Coronary artery (tissue), 2 donors: Measurements from ENCODE around the gene QRICH2.

Source experiments
- DNase-seq: peaks from one replicate; pipeline ENCODE4 v3.0.0-alpha.2; 2017; ENCODE audit warnings: low spot score
- H3K27ac ChIP-seq, 2 donors: fragments of 200-600 bp; sonication (generic); one replicate each; pipeline ENCODE4 v1.5.1; 2016 to 2019
- H3K4me3 ChIP-seq: fragments of 200-600 bp; sonication (generic); 2 replicates; pipeline ENCODE4 v1.5.1; 2016; ENCODE audit warnings: mild to moderate bottlenecking, moderate library complexity
- CTCF ChIP-seq: fragments of 200-600 bp; sonication (generic); IDR thresholded peaks from one replicate; pipeline ENCODE4 v1.5.1; 2019; ENCODE audit warnings: antibody characterized with exemption

Gene QRICH2

GRCh38 chr17:76264755-76265623, 43.1 kb downstream of the QRICH2 start, which contains the start of gene UBALD2:
Gene UBALD2 (plus strand): TSS chr17:76265348. CDS start chr17:76265506, 158 bp downstream.
- DNase-seq = peak; percentile 100
- TF ChIP-seq CTCF = no peak
- Histone ChIP-seq H3K27ac (peak within 1 kb of the TSS; percentile 89 to 97), H3K4me3 (peak within 1 kb of the TSS; percentile 90)

DNA sequence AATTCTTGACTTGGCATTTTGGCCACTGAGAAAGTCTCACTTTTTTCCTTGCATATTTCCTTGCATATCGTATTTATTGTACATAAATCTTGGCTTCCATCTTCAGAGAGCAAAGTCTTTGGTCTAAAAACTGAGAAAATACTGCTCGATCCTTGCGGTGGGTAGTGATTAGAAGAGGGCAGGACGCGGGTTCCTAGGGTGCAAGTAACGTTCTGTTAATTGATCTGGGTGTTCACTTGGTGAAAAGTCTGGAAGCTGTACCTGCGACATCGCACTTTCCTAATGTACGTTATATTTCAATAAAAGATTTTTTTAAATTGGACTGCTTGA, 43.7 kb downstream of the QRICH2 start:
- Histone ChIP-seq H3K4me3 (peak overlapping the region; percentile 44), H3K27ac (peak overlapping the region; percentile 73 to 75)
- DNase-seq = no peak
- no peak for TF ChIP-seq CTCF

DNA sequence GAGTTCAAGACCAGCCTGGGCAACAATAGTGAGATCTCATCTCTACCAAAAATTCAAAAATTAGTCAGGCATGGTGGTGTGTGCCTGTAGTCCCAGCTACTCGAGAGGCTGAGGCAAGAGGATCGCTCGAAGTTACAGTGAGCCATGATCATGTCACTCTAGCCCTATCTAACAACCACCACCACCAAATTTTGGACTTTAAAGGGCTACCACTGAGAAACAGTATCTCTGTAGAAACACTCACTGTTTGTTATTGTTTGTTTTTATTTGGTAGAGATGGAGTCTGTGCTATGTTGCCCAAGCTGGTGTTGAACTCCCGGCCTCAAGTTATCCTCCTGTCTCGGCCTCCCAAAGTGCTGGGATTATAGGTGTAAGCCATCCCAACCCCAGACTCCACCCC, 44.2 kb downstream of the QRICH2 start:
- peak overlapping the region; percentile 55 to 75 for H3K27ac ChIP-seq
- TF ChIP-seq CTCF = no peak
- DNase-seq = no peak
- H3K4me3 ChIP-seq = no peak overlapping the region

DNA sequence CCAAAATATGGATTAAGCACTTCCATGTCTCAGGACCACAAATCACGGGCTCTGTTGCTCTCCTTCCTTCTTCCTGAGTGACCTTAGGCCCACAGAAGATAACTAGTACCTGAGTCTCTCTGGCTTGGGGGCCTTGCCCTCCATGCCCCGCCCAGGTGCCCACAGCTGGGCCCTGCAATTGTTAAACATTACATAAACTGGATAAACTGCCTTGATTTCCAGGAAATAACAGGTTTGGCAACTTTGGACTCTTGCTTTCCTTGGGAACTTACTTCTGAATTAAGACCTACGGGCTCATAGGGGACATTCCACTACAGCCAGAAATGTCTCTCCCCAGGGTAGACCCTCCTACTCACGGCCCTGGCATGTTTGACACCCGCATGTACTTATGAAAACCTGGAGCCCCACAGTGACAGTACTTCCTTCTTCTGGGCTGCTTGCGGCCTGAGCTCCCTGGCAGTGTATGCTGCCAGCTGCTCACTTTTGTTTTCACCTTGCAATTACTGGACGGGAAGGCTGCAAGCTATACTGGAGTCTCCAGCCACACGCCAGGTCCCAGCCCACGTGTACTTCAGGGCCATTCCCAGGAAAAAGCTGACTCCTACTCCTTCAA, 45.2 kb downstream of the QRICH2 start:
- Histone ChIP-seq H3K4me3 (no peak overlapping the region), H3K27ac (peak overlapping the region in 1 of 2 donors; percentile 30)
- no peak for TF ChIP-seq CTCF
- DNase-seq = no peak

DNA sequence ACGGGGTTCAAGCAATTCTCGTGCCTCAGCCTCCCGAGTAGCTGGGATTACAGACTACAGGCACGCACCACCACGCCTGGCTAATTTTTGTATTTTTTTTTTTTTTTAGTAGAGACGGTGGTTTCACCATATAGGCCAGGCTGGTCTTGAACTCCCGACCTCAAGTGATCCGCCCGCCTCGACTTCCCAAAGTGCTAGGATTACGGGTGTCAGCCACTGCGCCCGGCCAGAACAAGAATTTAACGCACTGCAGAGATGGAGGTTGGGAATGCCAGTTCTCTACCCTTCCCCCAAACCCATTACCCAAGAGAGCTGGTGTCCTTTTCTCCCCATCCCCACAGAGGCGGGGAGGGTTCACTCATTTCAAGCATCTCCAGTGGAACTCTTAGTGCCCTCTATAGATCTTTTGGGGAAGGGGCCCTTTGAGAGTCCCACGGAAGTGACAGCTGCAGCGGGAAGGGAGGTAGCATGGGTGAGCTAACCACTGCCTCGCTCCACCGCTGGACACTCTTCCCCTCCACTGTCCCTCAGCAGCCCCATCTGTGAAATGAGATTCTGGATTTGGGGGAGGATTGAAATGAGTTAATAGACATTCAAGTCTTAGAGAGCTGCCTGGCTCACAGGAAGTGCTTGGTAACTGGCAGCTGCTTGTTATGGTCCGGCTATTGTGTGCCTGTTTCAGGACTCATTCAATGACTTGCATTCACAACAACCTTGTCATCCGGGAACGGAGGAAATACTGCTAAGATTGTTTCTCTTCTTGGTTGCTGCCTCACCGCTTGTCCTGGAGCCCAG, 46.5 kb downstream of the QRICH2 start:
- Histone ChIP-seq H3K27ac (peak overlapping the region in 1 of 2 donors; percentile 40), H3K4me3 (no peak overlapping the region)
- TF ChIP-seq CTCF = no peak
- no peak for DNase-seq

DNA sequence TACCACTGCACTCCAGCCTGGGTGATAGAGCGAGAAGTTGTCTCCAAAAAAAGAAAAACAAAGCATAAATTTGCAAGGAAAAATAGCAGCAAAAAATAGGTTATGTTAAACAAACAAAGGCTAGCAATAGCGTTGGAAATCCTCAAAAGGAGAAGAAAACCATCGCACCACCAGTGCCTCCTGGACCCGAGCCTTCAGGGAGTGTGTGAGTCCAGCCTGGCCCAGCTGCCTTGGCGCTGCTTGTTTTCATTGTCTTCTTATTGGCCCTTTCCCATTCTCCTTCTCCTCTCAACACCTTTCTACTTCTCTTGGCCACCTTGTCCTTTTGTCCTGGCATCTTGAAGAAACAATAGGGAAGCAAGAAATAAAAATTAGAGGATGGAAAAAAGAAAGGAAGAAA, 47.4 kb downstream of the QRICH2 start:
- TF ChIP-seq CTCF = no peak
- Histone ChIP-seq H3K4me3 (no peak overlapping the region), H3K27ac (no peak overlapping the region)
- no peak for DNase-seq
